H1 (cell line): ENCODE results near the gene FARP2.

Experiments used
- EP300 ChIP-seq, 2 experiments: IDR thresholded peaks; 1 replicate in 1 of 2; 2 replicates in 1 of 2; pipeline ENCODE4 v1.6.1; 2011 to 2012; ENCODE audit warnings: low read depth in 2 of 2, low read length in 2 of 2, mild to moderate bottlenecking in 2 of 2, borderline replicate concordance in 1 of 2, inconsistent platforms in 1 of 2, moderate library complexity in 1 of 2
- HDAC6 ChIP-seq: IDR thresholded peaks from one replicate; pipeline ENCODE4 v1.7.1; 2012; ENCODE audit warnings: low read depth, mild to moderate bottlenecking, inconsistent platforms, low read length, moderate library complexity
- NRF1 ChIP-seq: IDR thresholded peaks from 2 replicates; pipeline ENCODE4 v1.6.1; 2011; ENCODE audit warnings: mild to moderate bottlenecking, low read depth, low read length, improper control_type of control experiment
- POLR2A ChIP-seq, 2 experiments: IDR thresholded peaks; 1 replicate in 1 of 2; 2 replicates in 1 of 2; pipeline ENCODE4 v1.6.1; 2011; ENCODE audit warnings: low read depth in 2 of 2, low read length in 2 of 2, mild to moderate bottlenecking in 2 of 2; ENCODE audit errors: control extremely low read depth in 1 of 2
- POLR2AphosphoS5 ChIP-seq: IDR thresholded peaks from 2 replicates; pipeline ENCODE4 v1.6.1; 2011; ENCODE audit warnings: low read depth, low read length
- SIN3A ChIP-seq, 2 experiments: IDR thresholded peaks in 1 of 2; conservative IDR thresholded peaks in 1 of 2; 2 replicates each; pipeline ENCODE4 v1.6.1; 2011 to 2012; ENCODE audit warnings: low read length in 2 of 2, improper control_type of control experiment in 1 of 2, low read depth in 1 of 2, mild to moderate bottlenecking in 1 of 2
- SRF ChIP-seq: IDR thresholded peaks from 2 replicates; pipeline ENCODE4 v1.6.1; 2011; ENCODE audit warnings: mild to moderate bottlenecking, low read depth, low read length, moderate library complexity
- TF ChIP-seq, protein P1 (sequence below), 3 experiments: IDR thresholded peaks; 1 replicate in 2 of 3; 2 replicates in 1 of 3; pipeline versions ENCODE4 v1.5.1 to v1.6.1; 2011; ENCODE audit warnings: low read length in 3 of 3, mild to moderate bottlenecking in 3 of 3, inconsistent platforms in 2 of 3, low read depth in 1 of 3, moderate library complexity in 1 of 3; ENCODE audit not compliant: insufficient read depth in 1 of 3; ENCODE audit errors: control extremely low read depth in 1 of 3

DNA sequence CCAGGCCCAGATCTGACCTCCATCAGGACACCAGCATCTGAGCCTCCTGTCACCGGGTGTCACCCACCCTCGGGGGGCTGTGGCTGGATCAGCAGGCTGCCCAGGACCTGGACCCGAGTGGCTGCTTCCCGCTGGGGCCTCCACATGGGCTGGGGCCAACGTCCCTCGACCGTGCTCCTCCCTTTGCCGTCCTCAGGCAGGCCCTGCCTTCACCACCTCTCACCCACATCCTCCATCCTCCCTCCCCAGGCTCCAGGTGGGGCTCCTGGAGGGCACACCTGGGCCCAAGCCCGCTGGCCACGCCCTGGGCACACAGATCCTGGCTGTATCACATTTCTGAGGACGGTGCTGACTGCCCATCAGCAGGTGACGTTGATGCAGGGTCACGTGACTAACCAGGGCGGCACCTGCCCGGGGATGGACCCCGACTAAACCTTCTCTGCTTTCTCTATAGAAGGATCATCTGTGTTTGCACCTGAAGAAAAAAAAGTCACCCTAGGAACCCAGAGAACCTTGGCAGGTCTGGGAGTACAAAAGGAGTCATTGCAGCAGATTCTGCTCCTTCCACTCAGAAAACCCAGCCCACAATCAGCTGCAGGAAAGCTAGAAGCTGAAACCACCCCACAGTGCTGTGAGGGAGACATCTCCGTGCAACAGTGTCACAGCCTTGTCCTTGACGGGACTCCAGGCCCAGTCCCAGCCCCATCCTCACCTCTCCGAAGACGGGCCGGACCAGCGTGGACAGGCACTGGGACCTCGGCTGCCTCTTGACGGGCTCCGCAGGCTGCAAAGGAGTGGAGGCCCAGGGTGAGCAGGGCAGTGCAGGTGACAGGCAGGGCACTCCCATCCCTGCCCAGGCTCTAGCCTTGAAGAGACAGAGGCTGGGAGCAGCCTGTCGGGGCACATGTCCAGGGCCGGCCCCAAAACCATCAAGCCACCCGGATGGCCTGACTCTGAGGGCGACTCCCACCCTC lies 141.1 kb downstream of the FARP2 start:
- TF ChIP-seq, protein P1, sequence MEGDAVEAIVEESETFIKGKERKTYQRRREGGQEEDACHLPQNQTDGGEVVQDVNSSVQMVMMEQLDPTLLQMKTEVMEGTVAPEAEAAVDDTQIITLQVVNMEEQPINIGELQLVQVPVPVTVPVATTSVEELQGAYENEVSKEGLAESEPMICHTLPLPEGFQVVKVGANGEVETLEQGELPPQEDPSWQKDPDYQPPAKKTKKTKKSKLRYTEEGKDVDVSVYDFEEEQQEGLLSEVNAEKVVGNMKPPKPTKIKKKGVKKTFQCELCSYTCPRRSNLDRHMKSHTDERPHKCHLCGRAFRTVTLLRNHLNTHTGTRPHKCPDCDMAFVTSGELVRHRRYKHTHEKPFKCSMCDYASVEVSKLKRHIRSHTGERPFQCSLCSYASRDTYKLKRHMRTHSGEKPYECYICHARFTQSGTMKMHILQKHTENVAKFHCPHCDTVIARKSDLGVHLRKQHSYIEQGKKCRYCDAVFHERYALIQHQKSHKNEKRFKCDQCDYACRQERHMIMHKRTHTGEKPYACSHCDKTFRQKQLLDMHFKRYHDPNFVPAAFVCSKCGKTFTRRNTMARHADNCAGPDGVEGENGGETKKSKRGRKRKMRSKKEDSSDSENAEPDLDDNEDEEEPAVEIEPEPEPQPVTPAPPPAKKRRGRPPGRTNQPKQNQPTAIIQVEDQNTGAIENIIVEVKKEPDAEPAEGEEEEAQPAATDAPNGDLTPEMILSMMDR (IDR thresholded peaks at IDR 0.05; ENCODE audit: control extremely low read depth in 1 of 3, insufficient read depth in 1 of 3, low read depth in 1 of 3, low read length in 3 of 3): no peak
- TF ChIP-seq SIN3A (conservative IDR thresholded peaks at IDR 0.05 in 1 of 2, IDR thresholded peaks at IDR 0.05 in 1 of 2; ENCODE audit: low read depth in 1 of 2, low read length in 2 of 2): no peak
- no peak for TF ChIP-seq NRF1
- TF ChIP-seq HDAC6: no peak
- no peak for TF ChIP-seq EP300 (IDR thresholded peaks at IDR 0.05; ENCODE audit: borderline replicate concordance in 1 of 2, low read depth in 2 of 2, low read length in 2 of 2)
- TF ChIP-seq SRF: no peak
- TF ChIP-seq POLR2A (IDR thresholded peaks at IDR 0.05; ENCODE audit: control extremely low read depth in 1 of 2, low read depth in 2 of 2, low read length in 2 of 2): no peak
- no peak for TF ChIP-seq POLR2AphosphoS5
